Stimulated activated naive B cell treated with anti-CD40 and anti-IgM and Interleukin-4, amounts not matched to agents 10 μg/mL and 1 μg/mL and 100 μg/mL, for 72 hours (primary cell): ENCODE measurements around the gene ZNF331.
"Not testable (repeated sequence)": the region's sequence is repeated elsewhere in the genome, so short reads cannot be mapped to it uniquely, and the experiment has no call there.

Experiments
- ATAC-seq, 2 donors: fragments of 150-1000 bp; cut with Tn5 transposase; replicated peaks; 2 replicates each; pipeline ENCODE4 v1.10.0; 2021; ENCODE audit warnings: moderate library complexity in 1 of 2
- DNase-seq: peaks from one replicate; pipeline ENCODE4 v3.0.0; 2021
- H3K27ac Mint-ChIP-seq: one replicate; pipeline ENCODE4 v1.8.0; 2022; ENCODE audit warnings: mild to moderate bottlenecking, mixed read lengths
- H3K27me3 Mint-ChIP-seq, 2 donors: one replicate each; pipeline ENCODE4 v1.8.0; 2022; ENCODE audit warnings: mixed read lengths in 2 of 2
- H3K36me3 Mint-ChIP-seq, 2 donors: one replicate each; pipeline ENCODE4 v1.8.0; 2022; ENCODE audit warnings: mixed read lengths in 2 of 2, mild to moderate bottlenecking in 1 of 2
- H3K4me1 Mint-ChIP-seq, 2 donors: one replicate each; pipeline ENCODE4 v1.8.0; 2022; ENCODE audit warnings: mixed read lengths in 2 of 2, mild to moderate bottlenecking in 1 of 2
- H3K4me3 Mint-ChIP-seq, 2 donors: one replicate each; pipeline ENCODE4 v1.8.0; 2022; ENCODE audit warnings: mild to moderate bottlenecking in 2 of 2, mixed read lengths in 2 of 2, moderate library complexity in 1 of 2
- H3K9me3 Mint-ChIP-seq, 2 donors: one replicate each; pipeline ENCODE4 v1.8.0; 2022; ENCODE audit warnings: mixed read lengths in 2 of 2, mild to moderate bottlenecking in 1 of 2

The ZNF331 gene

GRCh38 chr19:53537521-53538377 lies at the start of gene ZNF331:
ZNF331 (plus strand) TSS chr19:53538145; CDS start chr19:53569377, 31,232 bp downstream.
- DNase-seq = peak; percentile 88
- H3K36me3 Mint-ChIP-seq = peaks cover 19 to 28% of the 10 kb centered on the region in 2 donors

GRCh38 chr19:53492153-53492552 lies 45.8 kb upstream of the ZNF331 start:
- Mint-ChIP-seq H3K9me3 (peaks cover 41 to 43% of the 10 kb centered on the region in 2 donors), H3K4me1 (no peaks in the 10 kb centered on the region), H3K27ac (no peak overlapping the region), H3K36me3 (peaks cover 74 to 79% of the 10 kb centered on the region in 2 donors), H3K27me3 (no peaks in the 10 kb centered on the region), H3K4me3 (no peak overlapping the region)
- DNase-seq (no peak), ATAC-seq (no peak)

More at GRCh38 chr19:53537521-53538377, at the start of gene ZNF331:
- Mint-ChIP-seq H3K27me3 (no peaks in the 10 kb centered on the region), H3K27ac (peak within 1 kb of the TSS; percentile 100), H3K4me3 (peak within 1 kb of the TSS; percentile 99), H3K4me1 (peaks cover 14 to 23% of the 10 kb centered on the region in 2 donors), H3K9me3 (peaks cover 0 to 2% of the 10 kb centered on the region in 2 donors)
- peak; percentile 84 for ATAC-seq

GRCh38 chr19:53497311-53498023 lies 40.5 kb upstream of the ZNF331 start:
- H3K36me3 Mint-ChIP-seq = peaks cover 24 to 37% of the 10 kb centered on the region in 2 donors
- peaks cover 30 to 32% of the 10 kb centered on the region in 2 donors for H3K9me3 Mint-ChIP-seq
- H3K27me3 Mint-ChIP-seq = peaks cover 5 to 10% of the 10 kb centered on the region in 2 donors
- not testable (repeated sequence) for H3K4me1 Mint-ChIP-seq, DNase-seq, H3K4me3 Mint-ChIP-seq, ATAC-seq, H3K27ac Mint-ChIP-seq

GRCh38 chr19:53498024-53498395 lies 39.9 kb upstream of the ZNF331 start:
- H3K4me3 Mint-ChIP-seq, DNase-seq, H3K27ac Mint-ChIP-seq, ATAC-seq, H3K4me1 Mint-ChIP-seq: not testable (repeated sequence)
- Mint-ChIP-seq H3K27me3 (peaks cover 5 to 10% of the 10 kb centered on the region in 2 donors), H3K36me3 (peaks cover 19 to 31% of the 10 kb centered on the region in 2 donors), H3K9me3 (peaks cover 28 to 31% of the 10 kb centered on the region in 2 donors)

GRCh38 chr19:53503151-53503550 lies 34.8 kb upstream of the ZNF331 start:
- Mint-ChIP-seq H3K27me3 (peaks cover 12 to 41% of the 10 kb centered on the region in 2 donors), H3K9me3 (peaks cover 9 to 14% of the 10 kb centered on the region in 2 donors)
- not testable (repeated sequence) for H3K27ac Mint-ChIP-seq, H3K4me1 Mint-ChIP-seq, ATAC-seq, H3K4me3 Mint-ChIP-seq, H3K36me3 Mint-ChIP-seq, DNase-seq

GRCh38 chr19:53503671-53504364 lies 34.1 kb upstream of the ZNF331 start:
- Mint-ChIP-seq H3K27me3 (peaks cover 16 to 46% of the 10 kb centered on the region in 2 donors), H3K9me3 (peaks cover 6 to 10% of the 10 kb centered on the region in 2 donors)
- not testable (repeated sequence) for ATAC-seq, H3K36me3 Mint-ChIP-seq, H3K27ac Mint-ChIP-seq, DNase-seq, H3K4me1 Mint-ChIP-seq, H3K4me3 Mint-ChIP-seq

GRCh38 chr19:53504365-53504703 lies 33.6 kb upstream of the ZNF331 start:
- peak in 1 of 2 donors; percentile 33 for ATAC-seq
- H3K27me3 Mint-ChIP-seq = peaks cover 20 to 46% of the 10 kb centered on the region in 2 donors
- peaks cover 6 to 10% of the 10 kb centered on the region in 2 donors for H3K9me3 Mint-ChIP-seq
- DNase-seq, H3K4me1 Mint-ChIP-seq, H3K4me3 Mint-ChIP-seq, H3K36me3 Mint-ChIP-seq, H3K27ac Mint-ChIP-seq: not testable (repeated sequence)

GRCh38 chr19:53504885-53505284 lies 33.1 kb upstream of the ZNF331 start:
- peaks cover 26 to 50% of the 10 kb centered on the region in 2 donors for H3K27me3 Mint-ChIP-seq
- ATAC-seq (no peak), DNase-seq (no peak)
- H3K9me3 Mint-ChIP-seq = peaks cover 6 to 10% of the 10 kb centered on the region in 2 donors
- H3K4me1 Mint-ChIP-seq = no peaks in the 10 kb centered on the region
- H3K4me3 Mint-ChIP-seq = no peak overlapping the region
- H3K27ac Mint-ChIP-seq = no peak overlapping the region
- H3K36me3 Mint-ChIP-seq = peaks cover 2 to 4% of the 10 kb centered on the region in 2 donors

- no peak overlapping the region for H3K27ac Mint-ChIP-seq
- H3K36me3 Mint-ChIP-seq = peaks cover 2 to 4% of the 10 kb centered on the region in 2 donors
- no peak for ATAC-seq
- H3K9me3 Mint-ChIP-seq = peaks cover 2 to 6% of the 10 kb centered on the region in 2 donors
- H3K4me3 Mint-ChIP-seq = no peak overlapping the region
- DNase-seq = no peak
- peaks cover 22 to 51% of the 10 kb centered on the region in 2 donors for H3K27me3 Mint-ChIP-seq
- H3K4me1 Mint-ChIP-seq = peaks cover 0 to under 1% of the 10 kb centered on the region in 2 donors
Measured at GRCh38 chr19:53506728-53507127, 31.2 kb upstream of the ZNF331 start.

- Mint-ChIP-seq H3K9me3 (peaks cover 2 to 5% of the 10 kb centered on the region in 2 donors), H3K27me3 (peaks cover 26 to 46% of the 10 kb centered on the region in 2 donors), H3K36me3 (peaks cover 2 to 4% of the 10 kb centered on the region in 2 donors), H3K27ac (no peak overlapping the region), H3K4me1 (peaks cover 3 to 5% of the 10 kb centered on the region in 2 donors), H3K4me3 (no peak overlapping the region)
- no peak for DNase-seq
- ATAC-seq = no peak
Measured at GRCh38 chr19:53507523-53508442, 30.2 kb upstream of the ZNF331 start.

- Mint-ChIP-seq H3K4me3 (no peak overlapping the region), H3K27ac (no peak overlapping the region), H3K36me3 (peaks cover 2 to 4% of the 10 kb centered on the region in 2 donors), H3K27me3 (peaks cover 26 to 45% of the 10 kb centered on the region in 2 donors), H3K9me3 (peaks cover 2 to 5% of the 10 kb centered on the region in 2 donors), H3K4me1 (peaks cover 3 to 5% of the 10 kb centered on the region in 2 donors)
- DNase-seq (no peak), ATAC-seq (no peak)
Measured at GRCh38 chr19:53509443-53509842, 28.5 kb upstream of the ZNF331 start.

- DNase-seq (no peak), ATAC-seq (no peak)
- H3K36me3 Mint-ChIP-seq = peaks cover 2 to 4% of the 10 kb centered on the region in 2 donors
Measured at GRCh38 chr19:53509845-53510244, 28.1 kb upstream of the ZNF331 start.

GRCh38 chr19:53511357-53511756 lies 26.6 kb upstream of the ZNF331 start:
- Mint-ChIP-seq H3K9me3 (peaks cover 1 to 3% of the 10 kb centered on the region in 2 donors), H3K36me3 (peaks cover 0 to 2% of the 10 kb centered on the region in 2 donors), H3K4me3 (no peak overlapping the region), H3K27ac (no peak overlapping the region), H3K27me3 (peaks cover 23 to 35% of the 10 kb centered on the region in 2 donors), H3K4me1 (peaks cover 3 to 5% of the 10 kb centered on the region in 2 donors)
- no peak for ATAC-seq
- no peak for DNase-seq

More at GRCh38 chr19:53509845-53510244, 28.1 kb upstream of the ZNF331 start:
- Mint-ChIP-seq H3K4me1 (peaks cover 3 to 5% of the 10 kb centered on the region in 2 donors), H3K4me3 (no peak overlapping the region), H3K9me3 (peaks cover 2 to 5% of the 10 kb centered on the region in 2 donors), H3K27ac (no peak overlapping the region), H3K27me3 (peaks cover 26 to 45% of the 10 kb centered on the region in 2 donors)
